Activated CD8-positive, alpha-beta T cell treated with anti-CD3 and anti-CD28 coated beads, Interleukin-2, amount 10 ng/mL, durations not matched to agents 7 days and 5 days (primary cell): ENCODE results near the gene GNA15. TPM values are rescaled to one million over a fixed set of nuclear protein-coding genes. Genes with fewer than 3 reads are reported as not detected.
"Not testable (repeated sequence)": the region's sequence is repeated elsewhere in the genome, so short reads cannot be mapped to it uniquely, and the experiment has no call there.

Source experiments
- ATAC-seq: fragments of 150-1000 bp; cut with Tn5 transposase; one replicate; pipeline ENCODE4 v1.10.0; 2021; ENCODE audit warnings: moderate library complexity
- CTCF ChIA-PET: fragments of 350-600 bp; sonication (Branson Sonifier 250); formaldehyde crosslinking; loops from one replicate; lab custom pipeline; 2021; ENCODE audit warnings: antibody characterized with exemption; lab: Charles Lee
- POLR2A ChIA-PET: fragments of 350-600 bp; sonication (Branson Sonifier 250); formaldehyde crosslinking; loops from one replicate; lab custom pipeline; 2021; ENCODE audit warnings: antibody characterized with exemption; lab: Charles Lee
- DNase-seq: peaks from one replicate; pipeline ENCODE4 v3.0.0-alpha.2; 2020
- H3K27ac Mint-ChIP-seq: one replicate; pipeline ENCODE4 v1.8.0; 2021; ENCODE audit warnings: mild to moderate bottlenecking, mixed read lengths
- H3K27me3 Mint-ChIP-seq: one replicate; pipeline ENCODE4 v1.8.0; 2021; ENCODE audit warnings: low read depth, mixed read lengths
- H3K36me3 Mint-ChIP-seq: one replicate; pipeline ENCODE4 v1.8.0; 2021; ENCODE audit warnings: low read depth, mixed read lengths
- H3K4me1 Mint-ChIP-seq: one replicate; pipeline ENCODE4 v1.8.0; 2021; ENCODE audit warnings: low read depth, mixed read lengths
- H3K4me3 Mint-ChIP-seq: one replicate; pipeline ENCODE4 v1.8.0; 2021; ENCODE audit warnings: mild to moderate bottlenecking, mixed read lengths
- H3K9me3 Mint-ChIP-seq: one replicate; pipeline ENCODE4 v1.8.0; 2022; ENCODE audit warnings: mixed read lengths; ENCODE audit not compliant: insufficient read depth
- total RNA-seq, 2 experiments: library from RNA; stranded (reverse); gene quantifications; one replicate each; pipeline ENCODE4 v1.2.3, GENCODE V29; 2021

Gene GNA15, protein sequence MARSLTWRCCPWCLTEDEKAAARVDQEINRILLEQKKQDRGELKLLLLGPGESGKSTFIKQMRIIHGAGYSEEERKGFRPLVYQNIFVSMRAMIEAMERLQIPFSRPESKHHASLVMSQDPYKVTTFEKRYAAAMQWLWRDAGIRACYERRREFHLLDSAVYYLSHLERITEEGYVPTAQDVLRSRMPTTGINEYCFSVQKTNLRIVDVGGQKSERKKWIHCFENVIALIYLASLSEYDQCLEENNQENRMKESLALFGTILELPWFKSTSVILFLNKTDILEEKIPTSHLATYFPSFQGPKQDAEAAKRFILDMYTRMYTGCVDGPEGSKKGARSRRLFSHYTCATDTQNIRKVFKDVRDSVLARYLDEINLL
- total RNA-seq = 10 to 100 TPM; 23.8 to 24.5 TPM

DNA sequence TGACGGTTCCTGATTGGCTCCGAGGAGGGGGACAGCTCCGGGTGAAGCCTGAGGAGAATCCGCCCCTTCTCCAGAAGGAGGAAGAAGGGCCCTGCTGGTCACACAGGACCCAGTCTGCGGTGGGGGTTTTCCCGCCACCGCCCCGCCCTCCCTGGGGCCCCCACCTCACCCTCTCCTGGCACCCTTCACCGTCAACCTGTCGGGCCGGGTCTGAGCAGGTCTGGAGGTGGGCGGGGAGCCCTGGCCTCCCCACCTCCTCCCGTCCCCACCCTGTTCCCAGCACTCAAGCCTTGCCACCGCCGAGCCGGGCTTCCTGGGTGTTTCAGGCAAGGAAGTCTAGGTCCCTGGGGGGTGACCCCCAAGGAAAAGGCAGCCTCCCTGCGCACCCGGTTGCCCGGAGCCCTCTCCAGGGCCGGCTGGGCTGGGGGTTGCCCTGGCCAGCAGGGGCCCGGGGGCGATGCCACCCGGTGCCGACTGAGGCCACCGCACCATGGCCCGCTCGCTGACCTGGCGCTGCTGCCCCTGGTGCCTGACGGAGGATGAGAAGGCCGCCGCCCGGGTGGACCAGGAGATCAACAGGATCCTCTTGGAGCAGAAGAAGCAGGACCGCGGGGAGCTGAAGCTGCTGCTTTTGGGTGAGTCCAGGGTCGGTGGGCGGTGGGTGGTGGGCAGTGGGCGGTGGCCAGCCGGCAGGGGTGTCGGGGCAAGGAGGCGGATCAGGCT is at the start of gene GNA15:
Gene GNA15, plus strand, starts transcription at position 73 of the 723 bp plus-strand sequence. Its CDS starts 418 bp downstream, at position 491.
- H3K36me3 Mint-ChIP-seq = peaks cover 19% of the 10 kb centered on the region
- ATAC-seq (peak; percentile 39), DNase-seq (peak; percentile 48)
- peak within 1 kb of the TSS; percentile 66 for H3K27ac Mint-ChIP-seq
- CTCF ChIA-PET = interaction anchor here (0.7 to 8.4 kb wide), 7 partner anchors 9 to 174 kb away, joined by 3 to 64 read pairs (median 5); no protein-coding TSS in a partner anchor
- H3K27me3 Mint-ChIP-seq = no peaks in the 10 kb centered on the region
- H3K4me3 Mint-ChIP-seq = peak within 1 kb of the TSS; percentile 79
- H3K9me3 Mint-ChIP-seq = no peaks in the 10 kb centered on the region
- POLR2A ChIA-PET = interaction anchor here (1.9 kb wide), 1 partner anchor 44 kb away, joined by 5 read pairs; no protein-coding TSS in a partner anchor
- peaks cover 54% of the 10 kb centered on the region for H3K4me1 Mint-ChIP-seq

DNA sequence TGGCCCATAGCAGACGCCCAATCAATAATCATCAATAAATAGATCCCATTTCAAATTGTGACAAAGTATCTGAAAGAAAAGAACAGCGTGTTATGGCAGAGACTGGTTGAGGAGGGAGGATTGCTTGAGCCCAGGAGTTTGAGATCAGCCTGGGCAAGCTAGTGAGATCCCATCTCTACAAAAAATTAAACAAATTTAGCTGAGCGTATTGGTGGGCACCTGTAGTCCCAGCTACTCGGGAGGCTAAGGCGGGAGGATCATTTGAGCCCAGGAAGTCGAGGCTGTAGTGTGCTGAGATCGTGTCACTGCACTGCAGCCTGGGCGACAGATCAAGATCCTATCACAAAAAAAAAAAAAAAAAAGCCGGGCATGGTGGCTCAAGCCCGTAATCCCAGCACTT is 48.1 kb upstream of the GNA15 start:
- Mint-ChIP-seq H3K4me3 (no peak overlapping the region), H3K27me3 (peaks cover 5% of the 10 kb centered on the region), H3K9me3 (no peaks in the 10 kb centered on the region), H3K36me3 (no peaks in the 10 kb centered on the region), H3K4me1 (no peaks in the 10 kb centered on the region), H3K27ac (no peak overlapping the region)
- CTCF ChIA-PET = interaction anchor here (1.1 kb wide), 1 partner anchor 16 kb away, joined by 7 read pairs; no protein-coding TSS in a partner anchor
- no peak for ATAC-seq
- no peak for DNase-seq
- POLR2A ChIA-PET = no interaction called here

DNA sequence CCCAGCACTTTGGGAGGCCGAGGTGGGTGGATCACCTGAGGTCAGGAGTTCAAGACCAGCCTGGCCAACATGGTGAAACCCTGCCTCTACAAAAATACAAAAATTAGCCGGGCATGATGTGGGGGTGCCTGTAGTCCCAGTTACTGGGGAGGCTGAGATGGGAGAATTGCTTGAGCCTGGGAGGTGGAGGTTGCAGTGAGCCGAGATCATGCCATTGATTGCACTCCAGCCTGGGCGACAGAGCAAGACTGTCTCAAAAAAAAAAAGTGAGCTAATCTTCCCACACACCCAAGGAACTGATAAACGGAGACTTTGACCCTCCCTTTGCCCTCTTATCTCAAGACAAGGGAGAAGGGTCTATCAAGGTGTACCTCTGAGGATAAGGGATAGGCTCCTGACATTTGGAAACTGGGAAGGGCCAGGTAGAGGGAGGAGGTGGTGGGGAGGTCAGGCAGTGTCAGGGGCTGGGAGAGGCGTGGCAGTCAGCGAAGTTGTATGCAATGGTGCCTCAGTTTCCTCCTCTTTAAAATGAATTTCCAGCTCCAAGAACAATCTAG is 46.5 kb upstream of the GNA15 start:
- H3K4me3 Mint-ChIP-seq = not testable (repeated sequence)
- ChIA-PET POLR2A (interaction anchor here (1.0 kb wide), 1 partner anchor 28 kb away, joined by 3 read pairs; no protein-coding TSS in a partner anchor), CTCF (interaction anchor here (0.9 to 1.0 kb wide), 2 partner anchors 15 to 19 kb away, joined by 3 to 7 read pairs; no protein-coding TSS in a partner anchor)

DNA sequence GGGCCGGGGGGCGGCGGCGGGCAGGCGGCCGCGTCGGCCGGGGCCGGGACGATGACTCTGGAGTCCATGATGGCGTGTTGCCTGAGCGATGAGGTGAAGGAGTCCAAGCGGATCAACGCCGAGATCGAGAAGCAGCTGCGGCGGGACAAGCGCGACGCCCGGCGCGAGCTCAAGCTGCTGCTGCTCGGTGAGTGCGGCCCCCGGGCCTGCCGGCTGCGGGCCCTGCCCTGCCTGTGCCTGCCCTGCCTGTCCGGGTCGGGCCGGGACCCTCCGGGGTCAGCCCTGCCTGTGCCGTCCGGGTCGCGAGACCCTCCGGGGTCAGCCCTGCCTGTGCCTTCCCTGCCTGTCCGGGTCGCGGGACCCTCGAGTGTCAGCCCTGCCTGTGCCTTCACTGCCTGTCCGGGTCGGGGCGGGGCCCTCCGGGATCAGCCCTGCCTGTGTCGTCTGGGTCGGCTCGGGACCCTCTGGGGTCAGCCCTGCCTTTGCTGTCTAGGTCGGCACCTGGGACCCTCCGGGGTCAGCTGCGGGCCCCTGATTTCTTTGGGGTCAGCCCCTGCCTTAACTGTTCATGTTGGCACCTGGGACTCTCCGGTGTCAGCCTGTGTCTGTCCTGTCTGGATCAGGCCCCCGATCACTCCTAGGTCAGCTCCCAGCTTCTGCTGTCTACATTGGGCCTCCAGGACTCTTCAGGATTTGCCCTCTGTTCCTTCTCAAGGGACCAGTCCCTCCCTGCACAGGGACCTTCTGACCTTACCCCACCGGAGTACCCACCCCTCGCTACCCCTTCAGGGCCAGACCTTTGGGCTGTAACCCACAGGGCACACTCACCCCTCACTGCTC is 41.0 kb upstream of the GNA15 start:
- no peaks in the 10 kb centered on the region for H3K36me3 Mint-ChIP-seq
- peaks cover 18% of the 10 kb centered on the region for H3K4me1 Mint-ChIP-seq
- ATAC-seq (peak; percentile 28), DNase-seq (peak; percentile 38)
- H3K27me3 Mint-ChIP-seq = peaks cover 33% of the 10 kb centered on the region
- no peaks in the 10 kb centered on the region for H3K9me3 Mint-ChIP-seq
- no peak overlapping the region for H3K27ac Mint-ChIP-seq
- POLR2A ChIA-PET = no interaction called here
- CTCF ChIA-PET = interaction anchor here (1.6 to 2.2 kb wide), 3 partner anchors 9 to 144 kb away, joined by 5 to 14 read pairs (median 5); no protein-coding TSS in a partner anchor
- peak overlapping the region; percentile 46 for H3K4me3 Mint-ChIP-seq

More for the DNA sequence above, 46.5 kb upstream of the GNA15 start:
- not testable (repeated sequence) for H3K27me3 Mint-ChIP-seq, ATAC-seq, H3K27ac Mint-ChIP-seq, H3K4me1 Mint-ChIP-seq, H3K36me3 Mint-ChIP-seq, DNase-seq, H3K9me3 Mint-ChIP-seq

DNA sequence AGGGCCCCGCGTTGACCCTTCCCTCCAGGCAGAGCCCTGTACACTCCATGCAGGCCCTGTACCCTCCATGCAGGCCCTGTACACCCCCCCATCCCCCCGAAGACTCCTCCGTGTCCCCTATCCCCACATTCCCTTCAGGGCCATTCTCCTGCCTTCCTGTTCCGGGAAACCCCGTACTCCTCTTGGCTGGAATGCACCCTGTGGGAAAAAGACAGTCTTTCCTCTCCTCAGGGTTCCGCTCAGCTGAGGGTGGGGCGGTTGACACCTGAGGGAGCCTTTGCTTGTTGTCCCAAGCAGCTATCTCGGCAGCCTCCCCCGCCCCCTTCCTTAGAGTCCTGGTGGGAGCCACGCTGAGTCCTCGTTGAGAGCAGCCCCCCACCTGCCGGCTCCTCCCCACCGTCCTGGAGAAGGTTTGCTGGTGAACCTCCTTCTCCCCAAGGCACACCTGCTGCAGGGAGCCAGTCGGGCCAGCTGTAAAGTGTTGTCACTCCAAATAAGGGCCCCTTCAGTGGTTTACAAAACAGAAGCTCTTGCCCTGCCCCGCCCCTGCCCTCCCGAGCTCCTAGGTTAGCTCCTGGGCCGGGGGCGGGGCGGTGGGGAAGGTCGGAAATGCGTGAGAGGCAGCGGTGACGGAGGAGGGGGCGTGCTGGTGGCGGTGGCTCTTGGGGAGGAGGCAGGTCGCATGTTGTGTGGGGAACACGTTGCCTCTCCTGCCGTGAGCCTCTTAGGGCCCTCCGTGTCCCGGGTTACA is 40.2 kb upstream of the GNA15 start:
- DNase-seq = no peak
- ChIA-PET POLR2A (no interaction called here), CTCF (interaction anchor here (1.6 to 2.2 kb wide), 3 partner anchors 8 to 145 kb away, joined by 5 to 14 read pairs (median 5); no protein-coding TSS in a partner anchor)
- Mint-ChIP-seq H3K4me1 (peaks cover 19% of the 10 kb centered on the region), H3K27ac (no peak overlapping the region), H3K36me3 (no peaks in the 10 kb centered on the region), H3K9me3 (no peaks in the 10 kb centered on the region), H3K27me3 (peaks cover 37% of the 10 kb centered on the region), H3K4me3 (peak overlapping the region; percentile 46)
- ATAC-seq = no peak

DNA sequence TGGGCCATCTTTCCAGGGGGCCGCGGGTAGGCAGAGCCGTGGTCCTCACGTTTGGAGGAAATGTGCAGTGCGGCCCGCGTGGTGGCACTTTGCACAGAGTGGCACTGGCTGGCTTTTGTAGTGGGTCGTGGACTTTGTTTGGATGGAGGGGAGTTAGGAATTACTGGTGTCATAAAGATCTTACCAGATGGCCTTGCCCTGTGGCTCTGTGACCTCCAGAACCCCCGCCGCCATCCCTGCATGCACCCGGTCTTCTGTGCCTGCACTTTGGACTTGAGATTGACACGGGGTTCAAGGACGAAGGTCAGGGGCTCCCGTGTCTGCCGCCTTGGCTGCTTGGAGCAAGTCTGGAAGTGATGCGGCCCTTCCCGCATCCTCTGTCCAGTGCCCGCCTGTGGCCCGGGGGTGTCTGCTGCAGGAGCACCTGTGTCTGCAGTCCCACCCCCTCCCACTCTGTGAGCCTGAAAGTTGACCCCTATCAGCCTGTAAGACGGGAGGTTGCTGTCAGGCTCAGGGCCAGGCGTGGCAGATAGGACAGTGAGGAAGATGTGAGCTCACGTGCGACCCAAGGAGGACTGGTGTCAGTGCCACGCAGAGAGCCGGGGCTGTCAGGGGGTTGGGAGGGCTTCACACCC is 39.4 kb upstream of the GNA15 start:
- POLR2A ChIA-PET = no interaction called here

DNA sequence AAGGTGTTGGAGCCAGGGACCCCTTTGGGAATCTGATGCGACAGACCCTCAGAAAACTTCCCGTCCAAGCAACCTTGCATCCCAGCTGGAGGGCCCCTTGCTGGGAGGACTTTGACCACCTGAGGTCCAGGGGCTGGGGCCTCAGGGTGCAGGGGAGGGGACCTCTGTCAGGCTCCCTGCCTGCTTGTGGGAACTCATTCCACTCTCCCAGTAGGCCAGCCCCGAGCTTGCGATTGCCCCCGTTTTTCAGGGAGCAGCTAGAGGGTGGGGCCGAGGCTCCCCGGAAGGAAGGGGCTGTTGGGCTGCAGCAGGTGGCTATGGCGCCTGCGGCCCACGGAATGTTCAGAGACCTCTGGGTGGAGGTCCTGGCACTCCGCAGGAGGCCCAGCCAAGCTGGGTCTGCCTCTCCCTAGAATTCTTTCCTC is 38.9 kb upstream of the GNA15 start:
- Mint-ChIP-seq H3K4me1 (peaks cover 19% of the 10 kb centered on the region), H3K36me3 (no peaks in the 10 kb centered on the region), H3K4me3 (no peak overlapping the region), H3K27me3 (peaks cover 37% of the 10 kb centered on the region), H3K27ac (no peak overlapping the region), H3K9me3 (no peaks in the 10 kb centered on the region)
- POLR2A ChIA-PET = no interaction called here
- CTCF ChIA-PET = interaction anchor here (1.0 kb wide), 1 partner anchor 12 kb away, joined by 4 read pairs; no protein-coding TSS in a partner anchor
- no peak for DNase-seq
- no peak for ATAC-seq

More for the DNA sequence above, 39.4 kb upstream of the GNA15 start:
- no peak for DNase-seq
- peaks cover 37% of the 10 kb centered on the region for H3K27me3 Mint-ChIP-seq
- H3K27ac Mint-ChIP-seq = no peak overlapping the region
- no peak overlapping the region for H3K4me3 Mint-ChIP-seq
- CTCF ChIA-PET = interaction anchor here (1.0 to 2.2 kb wide), 3 partner anchors 7 to 146 kb away, joined by 4 to 14 read pairs (median 5); no protein-coding TSS in a partner anchor
- no peaks in the 10 kb centered on the region for H3K9me3 Mint-ChIP-seq
- H3K4me1 Mint-ChIP-seq = peaks cover 19% of the 10 kb centered on the region
- no peak for ATAC-seq
- H3K36me3 Mint-ChIP-seq = no peaks in the 10 kb centered on the region

DNA sequence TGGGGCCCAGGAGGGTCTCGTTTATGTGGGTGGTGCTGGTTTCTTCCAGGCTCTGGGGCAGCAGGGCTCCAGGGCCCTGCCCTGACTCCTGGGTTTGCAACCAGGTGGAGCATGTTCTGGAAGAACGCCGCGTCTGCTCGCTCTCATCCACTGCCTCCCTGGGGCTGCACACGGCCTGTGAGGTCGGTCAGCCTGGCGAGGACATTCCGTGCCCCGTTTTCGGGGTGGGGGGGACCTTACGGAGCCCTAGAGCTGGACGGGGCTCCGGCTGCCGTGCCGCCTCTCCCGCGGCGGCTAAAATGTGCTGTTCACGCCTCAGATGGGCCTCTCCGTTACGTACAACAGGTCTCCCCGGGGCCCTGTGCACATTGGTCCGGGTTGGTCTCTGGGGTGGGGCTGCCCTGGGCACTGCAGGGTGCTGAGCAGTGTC is 38.4 kb upstream of the GNA15 start:
- ChIA-PET POLR2A (no interaction called here), CTCF (interaction anchor here (1.0 to 1.8 kb wide), 2 partner anchors 11 kb away, joined by 4 to 10 read pairs; no protein-coding TSS in a partner anchor)
- Mint-ChIP-seq H3K27ac (no peak overlapping the region), H3K4me3 (no peak overlapping the region), H3K27me3 (peaks cover 36% of the 10 kb centered on the region), H3K36me3 (no peaks in the 10 kb centered on the region), H3K9me3 (no peaks in the 10 kb centered on the region), H3K4me1 (peaks cover 19% of the 10 kb centered on the region)
- DNase-seq = no peak
- no peak for ATAC-seq

DNA sequence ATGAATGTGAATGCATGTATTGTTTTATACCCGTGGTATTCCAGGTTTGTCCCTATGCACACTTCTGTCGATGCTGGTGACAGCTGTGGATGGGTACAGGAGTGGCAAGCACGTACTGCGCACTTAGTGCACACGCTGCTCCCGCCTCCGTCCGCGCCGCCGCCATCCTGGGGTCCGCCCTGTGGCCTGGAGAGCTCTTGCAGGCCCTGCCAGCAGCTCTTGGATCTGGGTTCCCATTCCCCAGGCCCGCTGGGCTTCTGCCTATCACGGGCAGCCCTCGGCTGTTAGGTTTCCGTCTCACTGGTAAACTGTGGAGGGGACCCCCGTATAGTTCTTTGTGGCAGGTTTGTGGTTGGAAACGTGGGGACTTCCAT is 37.7 kb upstream of the GNA15 start:
- ATAC-seq (no peak), DNase-seq (no peak)
- H3K27ac Mint-ChIP-seq = no peak overlapping the region
- ChIA-PET CTCF (interaction anchor here (0.6 to 1.8 kb wide), 2 partner anchors 10 to 34 kb away, joined by 3 to 10 read pairs; no protein-coding TSS in a partner anchor), POLR2A (interaction anchor here (0.5 kb wide), 1 partner anchor 34 kb away, joined by 4 read pairs; no protein-coding TSS in a partner anchor)
- H3K27me3 Mint-ChIP-seq = peaks cover 30% of the 10 kb centered on the region
- peaks cover 19% of the 10 kb centered on the region for H3K4me1 Mint-ChIP-seq
- no peak overlapping the region for H3K4me3 Mint-ChIP-seq
- H3K36me3 Mint-ChIP-seq = no peaks in the 10 kb centered on the region
- H3K9me3 Mint-ChIP-seq = no peaks in the 10 kb centered on the region
